Cerebellar nuclear complex (tissue), 1 donor: ENCODE results near the gene LARP1.

Source experiments
- DNase-seq, 2 experiments: peaks; one replicate each; lab custom pipeline; 2025; lab: John Stamatoyannopoulos, UW

The LARP1 gene

DNA sequence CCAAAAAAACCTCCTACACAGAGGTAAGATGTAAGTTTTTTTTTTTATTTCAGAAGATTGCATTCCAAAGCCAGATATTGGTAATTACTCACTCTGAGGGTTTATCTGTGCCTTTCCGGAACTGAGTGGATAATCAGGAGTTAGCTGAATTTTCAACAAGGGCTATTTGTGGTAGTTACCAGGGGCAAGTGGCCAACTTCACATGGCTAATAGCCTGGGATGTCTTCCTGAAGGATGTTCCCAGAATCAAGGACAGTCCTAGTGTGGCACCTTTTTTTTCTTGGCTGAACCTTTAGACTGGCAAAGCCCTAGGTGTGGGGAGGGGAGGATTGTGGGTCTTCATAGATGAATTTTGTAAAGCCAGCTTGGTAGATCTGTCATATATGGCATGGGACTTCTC lies 7.1 kb downstream of the LARP1 start:
- DNase-seq = no peak

GRCh38 chr5:154762700-154763099 lies 7.5 kb downstream of the LARP1 start:
- DNase-seq = no peak

DNA sequence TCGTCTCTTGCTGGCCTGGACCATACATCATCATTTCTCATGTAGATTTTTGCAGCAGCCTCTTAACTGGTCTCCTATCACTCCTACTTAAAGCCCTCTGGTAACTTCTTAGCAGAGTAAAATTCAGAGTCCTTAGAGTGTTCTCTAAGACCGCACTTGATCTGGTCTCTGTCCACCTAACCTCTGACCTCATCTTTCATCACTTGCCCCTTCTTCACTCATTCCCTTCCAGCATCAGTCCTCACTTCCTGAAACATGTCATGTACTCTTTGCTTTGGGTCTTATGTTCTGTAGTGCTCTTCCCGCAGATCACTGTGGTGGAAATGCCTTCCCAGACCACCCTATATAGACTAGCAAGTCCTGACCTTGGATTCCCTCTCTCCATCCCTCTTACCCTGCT lies 9.8 kb downstream of the LARP1 start:
- DNase-seq = no peak

DNA sequence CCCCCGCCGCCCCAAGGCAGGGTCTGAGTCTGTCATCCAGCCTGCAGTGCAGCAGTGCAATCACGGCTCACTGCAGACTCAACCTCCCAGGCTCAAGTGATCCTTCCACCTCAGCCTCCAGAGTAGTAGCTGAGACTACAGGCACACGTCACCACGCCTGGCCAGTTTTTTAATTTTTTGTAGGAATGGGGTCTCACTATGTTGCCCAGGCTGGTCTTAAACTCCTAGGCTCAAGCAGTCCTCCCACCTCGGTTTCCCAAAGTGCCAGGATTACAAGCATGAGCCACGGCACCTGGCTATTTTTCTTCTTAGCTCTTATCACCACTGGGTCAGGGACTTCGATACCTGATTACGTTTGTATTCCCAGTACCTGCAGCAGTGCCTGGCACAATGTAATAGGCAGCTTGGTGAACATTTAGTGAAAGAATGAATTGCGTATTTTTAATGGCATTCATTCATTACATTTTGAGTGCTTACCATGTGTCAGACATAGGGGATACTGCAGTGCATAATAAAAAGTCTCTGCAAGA lies 10.3 kb downstream of the LARP1 start:
- DNase-seq = no peak

- DNase-seq = no peak
Measured at GRCh38 chr5:154766558-154767281, 11.5 kb downstream of the LARP1 start.

GRCh38 chr5:154767576-154767975 lies 12.4 kb downstream of the LARP1 start:
- no peak for DNase-seq

DNA sequence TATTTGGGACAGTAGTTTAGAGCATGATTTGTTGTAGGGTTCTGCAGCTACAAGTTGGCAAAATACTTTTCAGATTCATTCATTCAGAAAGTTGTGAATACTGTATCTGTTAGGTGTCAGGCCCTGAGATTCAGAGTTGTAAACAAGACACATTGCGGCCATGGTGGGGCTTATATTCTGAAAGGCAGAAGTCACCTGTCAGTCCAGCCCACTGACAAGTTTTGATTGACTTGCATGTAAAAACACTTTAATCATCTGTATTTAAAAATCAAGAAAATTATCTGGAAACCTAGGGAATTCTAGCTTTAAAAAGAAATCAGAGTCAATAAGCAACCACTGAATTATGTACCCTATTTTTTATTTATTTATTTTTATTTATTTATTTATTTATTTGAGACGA lies 13.0 kb downstream of the LARP1 start:
- DNase-seq = no peak

DNA sequence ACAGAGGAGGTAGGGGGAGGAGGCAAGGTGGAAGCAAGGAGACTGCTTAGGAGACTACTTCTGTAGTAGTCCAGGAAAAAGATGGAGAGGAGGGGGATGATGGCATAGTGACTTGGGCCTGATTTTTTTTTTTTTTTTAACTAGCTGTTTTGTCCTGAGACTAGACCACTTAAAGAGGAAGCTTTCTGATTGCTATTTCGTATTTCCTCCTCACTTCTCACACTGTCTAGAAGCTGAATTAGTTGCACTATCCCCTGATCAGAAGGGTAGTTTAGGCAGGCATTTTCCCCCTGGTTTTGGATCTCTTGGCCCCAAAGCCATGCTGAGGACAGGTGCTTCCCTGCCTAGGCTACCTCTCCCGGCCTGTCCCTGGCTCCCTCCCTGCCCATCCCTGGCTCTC lies 14.9 kb downstream of the LARP1 start:
- no peak for DNase-seq

DNA sequence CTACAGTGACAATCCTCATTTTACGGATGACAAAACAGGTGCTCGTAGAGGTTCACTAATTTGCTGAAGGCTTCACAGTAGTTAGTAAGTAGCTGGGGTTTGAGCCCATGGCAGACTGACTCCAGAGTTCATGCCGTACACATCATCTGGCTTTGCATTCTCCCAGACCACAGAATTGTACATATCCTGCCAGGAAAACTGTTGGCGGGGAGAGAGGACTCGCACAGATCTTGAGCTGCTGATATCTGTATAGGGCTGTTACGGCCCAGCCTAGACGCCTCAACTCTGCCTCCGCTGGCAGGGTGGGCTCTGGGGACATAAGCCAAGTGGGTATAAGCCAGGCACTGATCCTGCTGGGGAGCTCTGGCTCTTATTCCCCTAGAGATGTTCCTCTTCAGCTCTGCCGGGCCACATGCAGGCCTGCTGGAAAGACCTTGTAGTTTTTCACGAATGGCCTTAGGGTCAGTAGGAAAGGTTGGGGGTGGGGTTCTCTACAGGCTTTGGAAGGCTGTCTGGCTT lies 16.3 kb downstream of the LARP1 start:
- no peak for DNase-seq

DNA sequence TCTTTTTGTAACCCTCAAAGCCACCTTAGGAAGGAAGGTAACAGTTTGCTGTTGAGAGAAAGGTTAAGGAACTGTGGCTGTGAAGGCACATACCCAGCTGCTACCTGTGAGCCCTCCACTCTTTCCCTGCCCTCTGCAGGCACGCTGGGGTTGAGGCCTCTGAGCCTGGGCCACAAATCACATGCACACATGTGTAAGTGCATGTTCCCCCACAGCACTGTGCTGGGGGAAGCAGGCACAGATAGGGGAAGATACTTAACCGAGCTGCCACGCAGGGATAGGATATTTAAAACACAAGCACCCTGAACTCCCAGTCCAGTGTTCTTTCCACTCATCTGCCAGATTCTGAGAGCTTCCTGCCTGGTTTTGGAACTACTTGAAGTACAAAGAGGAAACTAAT lies 18.1 kb downstream of the LARP1 start:
- DNase-seq = no peak

DNA sequence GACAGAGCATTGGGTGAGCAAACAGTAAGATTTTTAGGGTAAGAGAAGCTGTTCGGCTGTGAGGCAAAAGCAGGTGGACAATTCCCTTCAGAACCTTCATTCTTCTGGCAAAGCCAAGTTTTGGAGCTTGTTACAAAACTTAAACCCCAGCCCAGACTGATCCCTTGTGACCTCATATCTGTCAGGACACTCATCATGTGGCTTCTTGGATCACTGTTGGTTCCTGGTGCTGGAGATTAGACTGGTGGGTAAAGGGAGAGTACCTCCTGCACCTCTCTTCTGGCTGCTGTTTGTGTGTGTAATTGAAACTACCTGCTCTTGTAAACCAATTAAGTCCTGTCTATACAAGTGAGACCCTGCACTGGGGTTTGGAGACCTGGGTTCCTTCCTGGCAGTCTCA lies 21.0 kb downstream of the LARP1 start:
- DNase-seq = no peak

- DNase-seq = no peak
Measured at GRCh38 chr5:154778534-154778933, 23.4 kb downstream of the LARP1 start.

GRCh38 chr5:154779105-154779504 lies 23.9 kb downstream of the LARP1 start:
- no peak for DNase-seq

- no peak for DNase-seq
Measured at GRCh38 chr5:154780128-154780527, 25.0 kb downstream of the LARP1 start.

GRCh38 chr5:154782326-154782725 lies 27.1 kb downstream of the LARP1 start:
- no peak for DNase-seq

DNA sequence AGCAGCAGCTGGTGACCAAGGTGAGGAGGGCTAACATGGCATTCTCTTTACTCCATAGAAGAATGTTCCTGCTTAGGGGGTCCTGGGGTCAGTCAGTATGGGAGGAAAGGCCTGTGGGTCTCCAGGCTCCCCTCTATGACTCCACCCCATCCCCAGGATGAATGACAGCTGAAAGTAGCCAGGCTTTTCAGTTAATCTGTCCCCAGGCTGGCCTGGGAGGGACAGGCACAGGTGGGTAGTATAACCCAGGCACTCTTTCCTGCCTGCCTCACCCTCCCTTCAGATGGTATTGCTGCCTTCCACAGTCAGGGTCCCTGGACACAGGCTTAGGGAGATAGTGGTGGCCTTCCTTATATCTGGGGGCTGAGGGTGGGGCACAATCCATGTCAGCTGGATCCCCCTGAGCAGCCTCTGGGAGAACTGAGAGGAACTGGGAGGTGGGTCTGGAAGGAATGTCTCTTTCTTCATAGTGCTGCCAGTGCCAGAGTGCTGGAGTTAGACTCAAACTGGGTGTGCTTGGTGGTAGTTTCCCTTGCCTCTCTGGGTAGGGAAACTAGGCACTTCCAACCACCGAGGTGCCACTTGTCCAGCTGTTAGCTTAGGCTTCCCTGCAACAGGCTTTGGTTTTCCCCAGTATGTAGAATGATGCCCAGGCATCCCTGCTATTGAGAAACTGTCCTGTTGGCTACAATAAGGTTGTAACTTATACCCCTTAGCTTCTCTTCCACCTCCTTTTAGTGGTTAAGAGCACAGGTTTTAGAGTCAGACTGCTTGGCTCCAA lies 27.8 kb downstream of the LARP1 start:
- DNase-seq = no peak

GRCh38 chr5:154783774-154784460 lies 28.7 kb downstream of the LARP1 start:
- no peak for DNase-seq

DNA sequence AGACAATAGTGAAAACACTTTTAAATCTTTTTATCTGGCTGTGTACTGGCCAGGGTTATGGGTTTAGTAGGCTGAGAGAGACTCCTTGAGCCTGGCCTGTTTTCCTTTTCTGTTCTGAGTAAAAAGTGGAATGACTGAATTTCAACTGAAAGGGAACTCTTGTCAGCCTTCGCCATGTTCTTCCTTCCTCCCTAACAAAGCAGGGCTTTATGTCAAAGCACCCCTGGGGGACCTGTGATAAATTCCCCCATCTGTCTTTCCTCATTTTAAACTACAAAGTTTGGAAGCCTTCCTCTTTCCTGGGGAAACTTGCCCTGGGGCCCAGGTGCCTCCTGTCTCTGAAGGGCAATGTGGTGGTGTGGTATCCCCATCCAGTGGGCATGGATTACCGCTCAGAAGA lies 29.7 kb downstream of the LARP1 start:
- DNase-seq = no peak

DNA sequence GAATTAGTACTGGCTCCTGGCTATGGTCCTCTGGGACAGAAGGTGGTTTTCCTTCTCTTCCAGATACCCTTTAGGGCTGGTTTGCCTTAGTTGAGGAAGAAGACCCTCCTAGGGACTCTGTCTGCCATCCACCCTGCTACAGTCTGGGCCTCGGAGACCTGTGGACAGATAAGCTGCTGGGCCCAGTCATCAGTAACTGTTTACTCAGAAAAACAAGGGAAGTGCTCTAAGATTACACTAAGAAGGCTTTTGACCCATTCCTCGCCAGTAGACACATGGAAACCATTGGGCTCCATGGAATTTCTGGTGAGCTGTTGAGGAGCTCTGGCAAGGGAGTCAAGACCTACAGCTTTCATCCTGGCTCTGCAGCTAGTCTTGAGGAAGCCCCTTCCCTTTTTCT lies 31.2 kb downstream of the LARP1 start:
- DNase-seq = no peak

GRCh38 chr5:154788212-154788611 lies 33.0 kb downstream of the LARP1 start:
- DNase-seq = no peak

DNA sequence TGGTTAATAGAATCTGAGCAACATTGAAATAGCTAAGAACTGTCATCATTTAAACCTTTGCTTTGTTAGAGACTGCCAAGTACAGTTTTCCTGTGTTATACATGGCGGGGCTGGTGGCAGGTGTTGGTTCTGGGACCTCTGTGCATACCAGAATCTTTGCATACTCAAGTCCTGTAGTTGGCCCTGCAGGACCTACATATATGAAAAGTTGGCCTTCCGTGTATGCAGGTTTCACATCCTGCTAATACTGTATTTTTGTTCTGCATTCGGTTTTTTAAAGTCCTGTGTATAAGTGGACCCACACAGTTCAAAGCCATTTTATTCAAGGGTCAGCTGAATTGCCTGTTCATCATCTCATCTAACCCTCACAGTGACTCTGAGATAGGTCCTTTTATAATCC lies 36.4 kb downstream of the LARP1 start:
- DNase-seq = no peak
